Measurements from ENCODE around the gene CACNA1C.

Gene CACNA1C

GRCh38 chr12:2355604-2356003 is 302.8 kb downstream of the CACNA1C start:
- no peak for DNase-seq (ENCODE audit: low read depth)
- H3K4me3 ChIP-seq (ENCODE audit: low read depth, low read length) = no peak overlapping the region

- no peak for DNase-seq (ENCODE audit: low read depth)
- H3K4me3 ChIP-seq (ENCODE audit: low read depth, low read length) = no peak overlapping the region
Observed at GRCh38 chr12:2356601-2357125, 303.9 kb downstream of the CACNA1C start.

- H3K4me3 ChIP-seq (ENCODE audit: low read depth, low read length) = no peak overlapping the region
- DNase-seq (ENCODE audit: low read depth) = no peak
Observed at GRCh38 chr12:2358986-2359658, 306.3 kb downstream of the CACNA1C start.

GRCh38 chr12:2359725-2360629 is 307.2 kb downstream of the CACNA1C start:
- H3K4me3 ChIP-seq (ENCODE audit: low read depth, low read length) = no peak overlapping the region
- DNase-seq (ENCODE audit: low read depth) = no peak

GRCh38 chr12:2360630-2361170 is 307.9 kb downstream of the CACNA1C start:
- H3K4me3 ChIP-seq (ENCODE audit: low read depth, low read length) = no peak overlapping the region
- DNase-seq (ENCODE audit: low read depth) = no peak

- H3K4me3 ChIP-seq (ENCODE audit: low read depth, low read length) = no peak overlapping the region
- no peak for DNase-seq (ENCODE audit: low read depth)
Observed at GRCh38 chr12:2363836-2364609, 311.2 kb downstream of the CACNA1C start.

GRCh38 chr12:2364631-2365051 is 311.9 kb downstream of the CACNA1C start:
- H3K4me3 ChIP-seq (ENCODE audit: low read depth, low read length) = no peak overlapping the region

GRCh38 chr12:2366711-2367110 is 313.9 kb downstream of the CACNA1C start:
- DNase-seq (ENCODE audit: low read depth) = no peak
- no peak overlapping the region for H3K4me3 ChIP-seq (ENCODE audit: low read depth, low read length)

More at GRCh38 chr12:2364631-2365051, 311.9 kb downstream of the CACNA1C start:
- no peak for DNase-seq (ENCODE audit: low read depth)

- H3K4me3 ChIP-seq (ENCODE audit: low read depth, low read length) = no peak overlapping the region
- no peak for DNase-seq (ENCODE audit: low read depth)
Observed at GRCh38 chr12:2372178-2372577, 319.4 kb downstream of the CACNA1C start.

GRCh38 chr12:2372735-2373134 is 319.9 kb downstream of the CACNA1C start:
- no peak overlapping the region for H3K4me3 ChIP-seq (ENCODE audit: low read depth, low read length)
- DNase-seq (ENCODE audit: low read depth) = no peak

- DNase-seq (ENCODE audit: low read depth) = no peak
- no peak overlapping the region for H3K4me3 ChIP-seq (ENCODE audit: low read depth, low read length)
Observed at GRCh38 chr12:2373307-2373706, 320.5 kb downstream of the CACNA1C start.

GRCh38 chr12:2374092-2374906 is 321.5 kb downstream of the CACNA1C start:
- no peak overlapping the region for H3K4me3 ChIP-seq (ENCODE audit: low read depth, low read length)
- DNase-seq (ENCODE audit: low read depth) = no peak

- no peak for DNase-seq (ENCODE audit: low read depth)
- no peak overlapping the region for H3K4me3 ChIP-seq (ENCODE audit: low read depth, low read length)
Observed at GRCh38 chr12:2375871-2376270, 323.1 kb downstream of the CACNA1C start.

GRCh38 chr12:2376908-2377657 is 324.3 kb downstream of the CACNA1C start:
- no peak overlapping the region for H3K4me3 ChIP-seq (ENCODE audit: low read depth, low read length)
- no peak for DNase-seq (ENCODE audit: low read depth)

- H3K4me3 ChIP-seq (ENCODE audit: low read depth, low read length) = no peak overlapping the region
- no peak for DNase-seq (ENCODE audit: low read depth)
Observed at GRCh38 chr12:2378835-2379330, 326.1 kb downstream of the CACNA1C start.

GRCh38 chr12:2380946-2381345 is 328.2 kb downstream of the CACNA1C start:
- no peak for DNase-seq (ENCODE audit: low read depth)

GRCh38 chr12:2382370-2383155 is 329.8 kb downstream of the CACNA1C start:
- H3K4me3 ChIP-seq (ENCODE audit: low read depth, low read length) = no peak overlapping the region
- no peak for DNase-seq (ENCODE audit: low read depth)

More at GRCh38 chr12:2380946-2381345, 328.2 kb downstream of the CACNA1C start:
- H3K4me3 ChIP-seq (ENCODE audit: low read depth, low read length) = no peak overlapping the region

Data from skeletal muscle cell (primary cell).